Omental fat pad (tissue), 4 donors: ENCODE data around the gene ZNF770. TPM values are rescaled to one million over a fixed set of nuclear protein-coding genes. Genes with fewer than 3 reads are reported as not detected.
"Not testable (repeated sequence)": the region's sequence is repeated elsewhere in the genome, so short reads cannot be mapped to it uniquely, and the experiment has no call there.

Source experiments
- ATAC-seq: fragments of 150-250 bp; one replicate; pipeline ENCODE4 v1.9.1; 2016; ENCODE audit warnings: mild to moderate bottlenecking, moderate library complexity; ENCODE audit not compliant: low FRiP score
- DNase-seq: peaks from one replicate; pipeline ENCODE4 v3.0.0-alpha.2; 2019; ENCODE audit warnings: low spot score
- CTCF ChIP-seq, 3 donors: fragments of 450-650 bp; IDR thresholded peaks; one replicate each; pipeline ENCODE4 v1.5.1; 2016 to 2017; ENCODE audit warnings: antibody characterized with exemption in 3 of 3, mild to moderate bottlenecking in 3 of 3, moderate library complexity in 2 of 3
- total RNA-seq, 4 donors: library from RNA; depleted of rRNA; stranded (reverse); fragments of >200 nt; gene quantifications; one replicate each; pipeline ENCODE4 v1.1.0, GENCODE V29; 2016

ZNF770 gene
- total RNA-seq, 4 donors from 2014 or later = 21.5 to 30.5 (median 24.5) TPM

GRCh38 chr15:34976073-34976472 lies 12.0 kb downstream of the ZNF770 start:
- TF ChIP-seq CTCF (IDR thresholded peaks at IDR 0.05) = no peak
- no peak for ATAC-seq
- no peak for DNase-seq

GRCh38 chr15:34973512-34973911 lies 14.6 kb downstream of the ZNF770 start:
- ATAC-seq = no peak
- TF ChIP-seq CTCF (IDR thresholded peaks at IDR 0.05) = no peak
- DNase-seq = no peak

GRCh38 chr15:34970098-34970643 lies 17.9 kb downstream of the ZNF770 start:
- not testable (repeated sequence) for ATAC-seq, DNase-seq

GRCh38 chr15:34969340-34970097 lies 18.6 kb downstream of the ZNF770 start, which contains the start of gene AQR:
AQR (minus strand) TSS chr15:34969742; CDS start chr15:34969613, 129 bp downstream.
- DNase-seq (peak; percentile 66), ATAC-seq (peak; percentile 100)
- peak in 1 of 3 donors; percentile 40 for TF ChIP-seq CTCF (IDR thresholded peaks at IDR 0.05)

GRCh38 chr15:34964277-34964676 lies 23.8 kb downstream of the ZNF770 start:
- no peak for TF ChIP-seq CTCF (IDR thresholded peaks at IDR 0.05)
- ATAC-seq = no peak
- DNase-seq = no peak

GRCh38 chr15:34953851-34954250 lies 34.2 kb downstream of the ZNF770 start:
- no peak for TF ChIP-seq CTCF (IDR thresholded peaks at IDR 0.05)
- DNase-seq = no peak
- ATAC-seq = no peak

- no peak for DNase-seq
- TF ChIP-seq CTCF (IDR thresholded peaks at IDR 0.05) = no peak
- ATAC-seq = no peak
Measured at GRCh38 chr15:34952481-34952880, 35.6 kb downstream of the ZNF770 start.
